Fibroblast of villous mesenchyme (primary cell): Measurements from ENCODE around the gene CDKL1. TPM values are rescaled to one million over a fixed set of nuclear protein-coding genes. Genes with fewer than 3 reads are reported as not detected.

Experiments
- DNase-seq: peaks from one replicate; pipeline ENCODE4 v3.0.0-alpha.2; 2010; ENCODE audit warnings: low read depth
- H3K4me3 ChIP-seq: 2 replicates; pipeline ENCODE4 v1.5.1; 2011; ENCODE audit warnings: low read depth, mild to moderate bottlenecking, low read length
- total RNA-seq: library from RNA; depleted of rRNA; stranded (reverse); fragments of >200 nt; gene quantifications from 2 replicates; pipeline ENCODE4 v1.2.3, GENCODE V29; 2012
- TF ChIP-seq, protein P1 (sequence below): IDR thresholded peaks from 2 replicates; pipeline ENCODE4 v1.5.1; 2012; ENCODE audit warnings: low read depth, mild to moderate bottlenecking, low read length; ENCODE audit not compliant: insufficient read depth

Gene CDKL1
- total RNA-seq, 1 donor: 12.1 TPM

DNA sequence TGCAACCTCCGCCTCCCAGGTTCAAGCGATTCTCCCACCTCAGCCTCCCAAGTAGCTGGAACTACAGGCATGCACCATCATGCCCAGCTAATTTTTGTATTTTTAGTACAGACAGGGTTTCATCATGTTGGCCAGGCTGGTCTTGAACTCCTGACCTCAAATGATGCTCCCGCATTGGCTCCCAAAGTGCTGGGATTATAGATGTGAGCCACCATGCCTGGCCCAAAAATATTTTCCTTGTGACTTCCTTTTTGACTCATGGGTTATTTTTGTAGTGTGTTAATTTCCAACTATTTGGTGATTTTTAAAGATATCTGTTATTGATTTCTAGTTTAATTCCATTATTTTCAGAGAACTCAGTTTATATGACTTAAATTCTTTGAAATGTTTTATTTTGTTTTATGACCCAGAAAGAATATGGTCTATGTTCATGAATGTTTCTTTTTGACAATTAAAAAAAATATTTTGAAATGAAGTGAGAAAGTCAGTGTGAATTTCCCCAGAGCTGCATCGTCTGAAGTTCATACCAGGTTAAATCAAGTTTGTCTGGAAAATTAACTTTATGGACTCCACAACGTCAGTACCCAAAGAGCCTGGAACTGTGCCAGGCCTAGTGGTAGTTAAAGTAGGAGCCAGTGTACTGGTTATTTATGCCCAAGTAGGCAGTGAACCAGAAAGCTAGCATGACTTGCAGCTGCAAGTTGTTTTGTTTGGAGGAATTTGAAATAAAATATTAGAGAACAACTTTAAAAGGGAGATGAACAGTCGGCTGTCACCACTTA is 2.8 kb upstream of the CDKL1 start:
- H3K4me3 ChIP-seq: no peak overlapping the region
- DNase-seq: peak; percentile 79
- TF ChIP-seq, protein P1, sequence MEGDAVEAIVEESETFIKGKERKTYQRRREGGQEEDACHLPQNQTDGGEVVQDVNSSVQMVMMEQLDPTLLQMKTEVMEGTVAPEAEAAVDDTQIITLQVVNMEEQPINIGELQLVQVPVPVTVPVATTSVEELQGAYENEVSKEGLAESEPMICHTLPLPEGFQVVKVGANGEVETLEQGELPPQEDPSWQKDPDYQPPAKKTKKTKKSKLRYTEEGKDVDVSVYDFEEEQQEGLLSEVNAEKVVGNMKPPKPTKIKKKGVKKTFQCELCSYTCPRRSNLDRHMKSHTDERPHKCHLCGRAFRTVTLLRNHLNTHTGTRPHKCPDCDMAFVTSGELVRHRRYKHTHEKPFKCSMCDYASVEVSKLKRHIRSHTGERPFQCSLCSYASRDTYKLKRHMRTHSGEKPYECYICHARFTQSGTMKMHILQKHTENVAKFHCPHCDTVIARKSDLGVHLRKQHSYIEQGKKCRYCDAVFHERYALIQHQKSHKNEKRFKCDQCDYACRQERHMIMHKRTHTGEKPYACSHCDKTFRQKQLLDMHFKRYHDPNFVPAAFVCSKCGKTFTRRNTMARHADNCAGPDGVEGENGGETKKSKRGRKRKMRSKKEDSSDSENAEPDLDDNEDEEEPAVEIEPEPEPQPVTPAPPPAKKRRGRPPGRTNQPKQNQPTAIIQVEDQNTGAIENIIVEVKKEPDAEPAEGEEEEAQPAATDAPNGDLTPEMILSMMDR: no peak

DNA sequence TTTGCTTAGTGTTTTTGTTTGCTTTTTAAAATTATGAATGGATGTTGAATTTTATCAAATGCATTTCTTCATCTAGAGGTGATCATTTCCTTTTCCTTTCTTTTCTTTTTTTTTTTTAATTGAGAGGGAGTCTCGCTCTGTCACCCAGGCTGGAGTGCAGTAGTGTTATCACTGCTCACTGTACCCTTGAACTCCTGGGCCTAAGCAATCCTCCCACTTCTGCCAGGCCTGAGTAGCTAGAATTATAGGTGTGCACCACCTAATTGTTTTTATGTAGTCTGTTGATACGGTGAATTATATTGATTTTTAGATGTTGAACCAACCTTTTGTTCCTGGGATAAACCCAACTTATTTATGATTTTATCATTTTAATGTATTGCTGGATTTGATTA is 1.5 kb upstream of the CDKL1 start:
- DNase-seq: no peak
- TF ChIP-seq, protein P1: no peak
- H3K4me3 ChIP-seq: no peak overlapping the region

DNA sequence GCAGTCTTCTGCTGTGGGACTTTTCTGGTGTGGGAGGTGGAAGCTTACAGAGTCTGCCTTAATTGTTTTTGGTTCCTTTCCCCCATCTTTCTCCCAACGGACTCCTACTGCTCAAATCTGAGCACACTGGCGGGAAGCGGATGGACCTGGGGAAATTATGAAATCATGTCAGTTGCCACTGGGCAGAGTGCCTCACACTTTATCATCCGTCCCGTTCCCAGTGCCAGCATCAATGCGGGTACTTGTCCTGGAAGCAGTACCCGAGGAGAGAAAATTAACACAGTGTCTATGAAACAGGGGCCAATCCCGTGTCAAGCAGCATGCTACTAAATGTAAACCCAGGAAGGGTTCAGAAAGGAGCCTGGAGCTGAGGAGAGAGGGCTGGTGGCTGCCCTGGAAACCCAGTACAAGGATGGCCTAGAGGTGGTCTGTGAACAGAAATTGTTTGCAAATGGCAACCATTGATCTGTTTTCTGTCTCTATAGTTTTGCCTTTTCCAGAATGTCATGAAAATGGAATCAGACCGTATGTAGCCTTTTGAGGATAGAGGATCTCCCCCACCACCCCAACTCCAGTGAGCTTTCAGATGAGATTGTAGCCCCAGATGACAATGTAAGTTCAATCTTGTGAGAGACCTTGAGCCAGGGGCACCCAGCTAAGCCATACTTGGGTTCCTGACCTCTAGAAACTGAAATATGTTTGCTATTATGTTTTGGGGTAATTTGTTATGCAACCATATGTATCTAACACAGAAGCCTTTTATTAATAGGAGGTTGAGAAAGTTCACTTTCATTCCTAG is 908 bp upstream of the CDKL1 start:
- TF ChIP-seq, protein P1: no peak
- H3K4me3 ChIP-seq: peak overlapping the region; percentile 83
- no peak for DNase-seq

DNA sequence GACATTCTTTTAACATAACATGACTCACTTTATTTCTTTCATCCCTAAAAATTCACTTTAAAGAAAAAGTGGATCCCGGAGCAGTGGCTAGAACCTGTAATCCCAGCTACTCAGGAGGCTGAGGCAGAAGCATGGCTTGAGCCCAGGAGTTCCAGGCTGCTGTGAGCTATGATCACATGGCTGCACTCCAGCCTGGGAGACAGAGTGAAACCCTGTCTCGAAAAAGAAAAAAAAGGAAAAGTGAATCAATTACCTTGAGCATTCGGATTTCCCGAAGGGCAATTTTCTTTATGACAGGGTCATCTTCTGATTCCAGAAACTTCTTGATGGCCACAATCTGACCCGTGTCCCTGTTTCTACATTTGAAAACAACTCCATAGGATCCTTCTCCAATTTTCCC is 1.2 kb downstream of the CDKL1 start:
- TF ChIP-seq, protein P1: no peak
- DNase-seq: no peak
- peak overlapping the region; percentile 83 for H3K4me3 ChIP-seq

DNA sequence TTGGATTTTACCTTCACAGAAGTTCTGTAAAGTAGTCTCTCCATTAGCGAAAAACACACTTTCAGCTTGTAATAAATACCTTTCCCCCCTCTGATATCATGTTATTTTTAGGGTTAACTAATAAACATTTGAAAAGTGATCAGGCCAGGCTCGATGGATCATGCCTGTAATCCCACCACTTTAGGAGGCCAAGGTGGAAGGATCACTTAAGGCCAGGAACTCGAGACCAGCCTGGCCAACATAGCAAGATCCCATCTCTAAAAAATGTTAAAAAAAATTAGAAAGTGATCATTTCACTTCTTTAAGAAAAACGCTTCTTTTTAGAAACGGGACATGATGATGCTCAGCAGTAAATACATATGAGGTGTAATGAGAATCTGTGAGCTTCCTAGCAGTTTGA is 2.0 kb downstream of the CDKL1 start:
- peak overlapping the region; percentile 83 for H3K4me3 ChIP-seq
- TF ChIP-seq, protein P1: no peak
- DNase-seq: no peak

DNA sequence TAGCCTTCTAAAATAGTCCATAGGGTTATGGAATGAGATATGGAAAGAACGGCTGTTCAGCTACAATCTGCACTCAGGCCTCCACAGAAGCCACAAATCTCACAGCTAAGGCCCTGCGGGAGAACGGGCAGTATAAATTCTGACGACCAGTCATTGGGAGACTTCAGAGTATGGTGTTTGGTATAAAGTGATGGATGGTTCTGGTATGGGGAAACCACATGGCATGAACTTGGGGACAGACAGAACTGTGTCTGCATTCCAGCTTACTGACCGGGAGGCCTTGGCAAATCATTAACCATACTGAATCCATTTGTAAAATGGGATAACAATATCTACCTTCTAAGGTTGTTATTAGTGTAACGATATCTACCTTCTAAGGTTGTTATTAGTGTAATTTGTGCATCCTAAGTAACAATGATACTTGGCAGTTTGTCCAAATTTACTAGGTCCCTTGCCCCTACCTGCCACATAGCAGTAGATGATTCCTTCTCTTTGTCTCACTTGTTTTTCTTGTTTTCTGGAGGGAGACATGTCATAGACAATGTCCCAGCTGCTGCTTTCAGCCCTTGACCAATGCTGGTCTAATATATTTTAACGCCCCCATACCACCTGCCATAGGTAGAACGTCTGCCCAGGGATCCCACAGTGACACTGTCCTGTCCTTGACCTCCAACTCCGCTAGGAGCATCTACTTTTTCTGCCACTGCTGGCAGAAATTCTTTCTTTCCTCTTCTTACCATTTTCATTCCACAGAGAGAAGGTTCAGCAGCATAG is 6.8 kb downstream of the CDKL1 start:
- H3K4me3 ChIP-seq: no peak overlapping the region
- TF ChIP-seq, protein P1: no peak
- DNase-seq: no peak
